OCI-LY1 (cell line): Measurements from ENCODE around the gene HDLBP.

Experiments
- CTCF ChIP-seq: fragments of 200-600 bp; sonication (generic), shearing (Covaris generic); IDR thresholded peaks from 2 replicates; pipeline ENCODE4 v1.5.1; 2017; ENCODE audit warnings: mild to moderate bottlenecking, antibody characterized with exemption, low read length, moderate library complexity, mixed read lengths
- EZH2 ChIP-seq: fragments of 200-600 bp; sonication (generic), shearing (Covaris generic); IDR thresholded peaks from 2 replicates; pipeline ENCODE4 v1.8.0; 2017; ENCODE audit warnings: borderline replicate concordance, mixed run types, mild to moderate bottlenecking, antibody characterized with exemption, low read length, moderate library complexity, mixed read lengths

GRCh38 chr2:241248289-241248688 is 67.2 kb downstream of the HDLBP start:
- TF ChIP-seq CTCF = no peak
- no peak for TF ChIP-seq EZH2
